ENCODE measurements around the gene TACC3. TPM values are rescaled to one million over a fixed set of nuclear protein-coding genes. Genes with fewer than 3 reads are reported as not detected.

TACC3 gene
- polyA plus RNA-seq, 1 experiment, result 24.0 TPM

DNA sequence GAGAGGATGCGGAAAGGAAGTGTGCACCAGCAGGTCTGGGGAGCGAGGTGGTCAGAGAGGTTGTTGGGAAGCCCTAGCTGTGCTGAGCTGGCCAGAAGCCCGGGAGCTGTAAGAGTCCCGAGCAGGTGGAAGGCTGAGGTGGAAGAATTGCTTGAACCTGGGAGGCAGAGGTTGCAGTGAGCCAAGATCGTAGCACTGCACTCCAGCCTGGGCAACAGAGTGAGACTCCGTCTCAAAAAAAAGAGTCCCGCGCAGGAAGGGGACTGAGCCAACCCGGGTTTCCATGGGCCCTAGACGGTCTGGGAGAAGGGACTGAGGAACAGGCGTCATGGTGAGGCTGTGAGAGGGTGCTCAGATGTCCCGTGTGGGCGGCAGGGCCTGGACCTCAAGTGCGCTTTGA, 59.1 kb downstream of the TACC3 start:
- ChIA-PET POLR2A (no interaction called here), CTCF (no interaction called here)
- TF ChIP-seq, protein P1, sequence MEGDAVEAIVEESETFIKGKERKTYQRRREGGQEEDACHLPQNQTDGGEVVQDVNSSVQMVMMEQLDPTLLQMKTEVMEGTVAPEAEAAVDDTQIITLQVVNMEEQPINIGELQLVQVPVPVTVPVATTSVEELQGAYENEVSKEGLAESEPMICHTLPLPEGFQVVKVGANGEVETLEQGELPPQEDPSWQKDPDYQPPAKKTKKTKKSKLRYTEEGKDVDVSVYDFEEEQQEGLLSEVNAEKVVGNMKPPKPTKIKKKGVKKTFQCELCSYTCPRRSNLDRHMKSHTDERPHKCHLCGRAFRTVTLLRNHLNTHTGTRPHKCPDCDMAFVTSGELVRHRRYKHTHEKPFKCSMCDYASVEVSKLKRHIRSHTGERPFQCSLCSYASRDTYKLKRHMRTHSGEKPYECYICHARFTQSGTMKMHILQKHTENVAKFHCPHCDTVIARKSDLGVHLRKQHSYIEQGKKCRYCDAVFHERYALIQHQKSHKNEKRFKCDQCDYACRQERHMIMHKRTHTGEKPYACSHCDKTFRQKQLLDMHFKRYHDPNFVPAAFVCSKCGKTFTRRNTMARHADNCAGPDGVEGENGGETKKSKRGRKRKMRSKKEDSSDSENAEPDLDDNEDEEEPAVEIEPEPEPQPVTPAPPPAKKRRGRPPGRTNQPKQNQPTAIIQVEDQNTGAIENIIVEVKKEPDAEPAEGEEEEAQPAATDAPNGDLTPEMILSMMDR (IDR thresholded peaks at IDR 0.05; ENCODE audit: insufficient read depth, low read depth, low read length), result no peak

DNA sequence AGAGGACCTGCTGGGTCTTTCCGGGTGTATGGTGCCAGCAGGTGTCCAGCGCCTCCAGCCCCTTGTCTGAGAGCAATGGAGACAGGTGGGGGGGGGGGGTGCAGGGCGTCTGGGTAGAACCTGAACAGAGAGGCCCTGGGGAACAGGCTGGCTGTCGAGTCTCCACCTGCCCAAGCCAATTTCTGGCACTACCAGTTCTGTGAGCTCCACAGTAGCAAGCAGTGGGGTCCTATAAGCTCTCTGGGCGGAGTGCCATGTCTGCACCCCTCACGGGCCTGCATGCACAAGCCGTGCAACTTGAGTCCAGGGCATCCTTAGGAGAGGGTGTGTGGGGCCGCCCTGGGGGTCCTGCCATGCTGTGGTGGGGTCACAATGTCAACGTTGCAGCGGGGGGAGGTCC, 61.7 kb downstream of the TACC3 start:
- H3K4me3 ChIP-seq (ENCODE audit: low read depth, low read length), result no peak overlapping the region
- no peaks in the 10 kb centered on the region for H3K36me3 ChIP-seq (ENCODE audit: control insufficient read depth, insufficient read depth, low read length)
- DNase-seq (ENCODE audit: low read depth), result no peak
- TF ChIP-seq, protein P1 (IDR thresholded peaks at IDR 0.05; ENCODE audit: insufficient read depth, low read depth, low read length), result no peak
- ChIA-PET CTCF (interaction anchor here (0.6 to 1.0 kb wide), 2 partner anchors 30 to 424 kb away, joined by 3 to 4 read pairs; no protein-coding TSS in a partner anchor), POLR2A (no interaction called here)
- H3K27me3 ChIP-seq (ENCODE audit: control insufficient read depth, insufficient read depth, low read length), result peaks cover 2% of the 10 kb centered on the region; the same call in 1 of the 2 replicates

More for the DNA sequence above, 59.1 kb downstream of the TACC3 start:
- DNase-seq (ENCODE audit: low read depth), result no peak
- no peaks in the 10 kb centered on the region for H3K36me3 ChIP-seq (ENCODE audit: control insufficient read depth, insufficient read depth, low read length)
- no peak overlapping the region for H3K4me3 ChIP-seq (ENCODE audit: low read depth, low read length)
- H3K27me3 ChIP-seq (ENCODE audit: control insufficient read depth, insufficient read depth, low read length), result peaks cover 2% of the 10 kb centered on the region; the same call in 1 of the 2 replicates

DNA sequence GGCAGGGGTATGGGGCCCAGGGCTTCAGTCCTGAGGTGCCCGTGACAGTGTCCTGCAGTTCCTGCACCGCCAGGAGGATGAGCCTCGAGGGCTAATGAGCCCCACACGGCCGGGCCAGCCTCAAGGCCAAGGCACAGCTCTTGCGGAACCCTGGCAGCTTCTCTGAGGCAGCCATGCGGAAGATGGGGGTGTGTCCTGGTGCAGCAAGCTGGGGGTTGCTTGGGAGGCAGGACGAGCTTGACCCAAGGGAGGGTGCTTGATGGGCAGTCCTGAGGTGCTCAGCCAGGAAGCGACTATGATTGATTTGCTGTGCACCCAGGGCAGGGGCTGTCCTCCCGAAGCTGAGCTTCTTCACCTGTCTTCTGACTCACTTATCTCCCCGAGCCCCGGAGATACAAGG, 62.6 kb downstream of the TACC3 start:
- TF ChIP-seq, protein P1 (IDR thresholded peaks at IDR 0.05; ENCODE audit: insufficient read depth, low read depth, low read length), result no peak
- Histone ChIP-seq H3K36me3 (ENCODE audit: control insufficient read depth, insufficient read depth, low read length) (no peaks in the 10 kb centered on the region), H3K4me3 (ENCODE audit: low read depth, low read length) (no peak overlapping the region), H3K27me3 (ENCODE audit: control insufficient read depth, insufficient read depth, low read length) (peaks cover 2% of the 10 kb centered on the region; the same call in 1 of the 2 replicates)
- POLR2A ChIA-PET, result no interaction called here
- CTCF ChIA-PET, result interaction anchor here (2.7 kb wide), 1 partner anchor 26 kb away, joined by 10 read pairs; no protein-coding TSS in a partner anchor
- no peak for DNase-seq (ENCODE audit: low read depth)

DNA sequence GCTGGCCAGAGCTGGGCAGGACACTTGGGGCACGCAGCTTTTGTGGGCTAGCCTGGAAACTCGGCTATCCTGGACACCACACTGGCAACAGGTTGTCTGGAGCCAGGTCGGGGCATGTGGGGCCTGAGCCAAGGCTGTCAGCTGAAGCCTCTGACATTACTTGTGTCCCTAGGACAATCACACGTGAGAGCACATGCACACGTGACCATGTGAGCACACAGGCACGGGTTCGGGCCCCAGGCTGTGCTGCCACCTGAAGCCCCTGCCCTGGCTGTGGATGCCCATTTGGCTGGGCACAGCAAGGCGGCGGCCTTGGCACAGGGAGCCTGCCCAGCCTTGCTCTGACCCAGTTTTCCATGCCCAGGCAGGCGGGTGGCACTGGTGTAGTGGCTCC, 63.1 kb downstream of the TACC3 start:
- no peak overlapping the region for H3K4me3 ChIP-seq (ENCODE audit: low read depth, low read length)
- POLR2A ChIA-PET, result no interaction called here

DNA sequence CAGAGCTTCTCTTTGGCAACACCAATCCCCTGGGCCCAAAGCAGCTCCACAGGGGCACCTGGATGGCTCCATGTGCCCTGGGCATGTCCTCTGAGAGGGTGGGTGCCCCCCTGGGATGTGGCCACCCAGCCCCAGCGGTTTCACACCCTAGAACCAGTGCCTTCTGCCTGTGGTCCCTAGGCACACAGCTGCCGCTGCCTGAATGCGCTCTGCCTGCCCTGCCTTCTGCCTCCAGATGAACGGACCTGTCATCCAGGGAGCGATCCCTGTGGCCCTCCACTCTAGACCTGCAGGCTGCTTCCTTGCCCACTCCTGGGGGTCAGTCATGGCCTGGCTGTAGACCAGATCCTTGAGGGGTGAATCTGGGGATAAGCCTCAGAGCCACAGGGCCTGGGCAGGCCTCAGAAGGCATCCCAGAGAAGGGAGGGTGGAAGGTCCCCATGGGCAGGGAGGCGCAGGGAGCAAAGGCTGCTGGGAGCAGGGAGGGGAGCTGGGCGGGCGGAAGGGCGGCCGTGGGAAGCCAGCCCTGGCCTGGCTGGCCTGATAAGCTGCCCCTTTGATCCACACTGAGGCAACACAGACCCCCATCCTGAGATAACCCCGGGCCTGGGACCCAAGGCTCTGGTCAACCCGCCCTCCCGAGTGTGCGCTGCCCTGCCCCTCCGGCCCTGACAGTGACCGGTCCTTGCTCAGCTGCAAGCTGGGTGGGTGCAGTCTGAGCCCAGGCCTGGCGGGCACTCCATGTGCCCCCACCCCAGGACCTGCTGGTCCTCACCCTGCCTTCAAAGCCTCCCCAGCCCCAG, 63.7 kb downstream of the TACC3 start:
- Histone ChIP-seq H3K27me3 (ENCODE audit: control insufficient read depth, insufficient read depth, low read length) (peaks cover 2% of the 10 kb centered on the region; the same call in 1 of the 2 replicates), H3K36me3 (ENCODE audit: control insufficient read depth, insufficient read depth, low read length) (no peaks in the 10 kb centered on the region), H3K4me3 (ENCODE audit: low read depth, low read length) (no peak overlapping the region)
- TF ChIP-seq, protein P1 (IDR thresholded peaks at IDR 0.05; ENCODE audit: insufficient read depth, low read depth, low read length), result no peak
- CTCF ChIA-PET, result interaction anchor here (2.7 kb wide), 1 partner anchor 25 kb away, joined by 10 read pairs; no protein-coding TSS in a partner anchor
- DNase-seq (ENCODE audit: low read depth), result no peak
- POLR2A ChIA-PET, result no interaction called here

More for the DNA sequence above, 63.1 kb downstream of the TACC3 start:
- TF ChIP-seq, protein P1 (IDR thresholded peaks at IDR 0.05; ENCODE audit: insufficient read depth, low read depth, low read length), result no peak
- no peak for DNase-seq (ENCODE audit: low read depth)
- CTCF ChIA-PET, result interaction anchor here (2.7 kb wide), 1 partner anchor 26 kb away, joined by 10 read pairs; no protein-coding TSS in a partner anchor
- Histone ChIP-seq H3K27me3 (ENCODE audit: control insufficient read depth, insufficient read depth, low read length) (peaks cover 2% of the 10 kb centered on the region; the same call in 1 of the 2 replicates), H3K36me3 (ENCODE audit: control insufficient read depth, insufficient read depth, low read length) (no peaks in the 10 kb centered on the region)
